HG02981 (cell line): ENCODE data around the gene AMOTL2.

Experiments
- ATAC-seq: cut with Tn5 transposase; IDR thresholded peaks from one replicate; pipeline ENCODE4 v1.9.1; 2021; ENCODE audit warnings: mild to moderate bottlenecking, moderate library complexity; ENCODE audit not compliant: unreplicated experiment

Gene AMOTL2

GRCh38 chr3:134374105-134374790 is at the start of gene AMOTL2:
TSS of gene AMOTL2 (minus strand) at chr3:134374447. CDS start at chr3:134371433, 3,014 bp downstream.
- no peak for ATAC-seq

DNA sequence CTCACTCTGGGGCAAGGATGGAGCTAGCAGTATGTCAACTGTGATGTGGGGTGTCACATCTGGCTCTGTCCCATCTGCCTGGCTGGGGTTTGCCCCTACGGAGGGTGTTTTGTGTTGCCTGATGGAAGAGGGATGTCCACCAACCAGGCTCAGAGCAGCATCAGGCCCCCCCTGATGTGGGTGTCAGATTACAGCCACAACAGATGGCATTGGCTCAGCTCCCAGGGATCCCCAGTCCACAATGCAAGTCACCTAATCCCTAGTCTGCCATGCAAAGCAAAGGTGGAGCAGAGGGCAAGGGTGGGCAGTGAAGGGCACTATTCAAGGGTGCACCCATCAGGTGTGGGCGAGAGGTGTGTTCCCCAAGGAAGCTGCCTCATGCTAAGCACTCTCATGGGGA is 48.9 kb upstream of the AMOTL2 start:
- ATAC-seq = no peak

GRCh38 chr3:134419960-134420321 is 45.7 kb upstream of the AMOTL2 start:
- ATAC-seq = no peak

DNA sequence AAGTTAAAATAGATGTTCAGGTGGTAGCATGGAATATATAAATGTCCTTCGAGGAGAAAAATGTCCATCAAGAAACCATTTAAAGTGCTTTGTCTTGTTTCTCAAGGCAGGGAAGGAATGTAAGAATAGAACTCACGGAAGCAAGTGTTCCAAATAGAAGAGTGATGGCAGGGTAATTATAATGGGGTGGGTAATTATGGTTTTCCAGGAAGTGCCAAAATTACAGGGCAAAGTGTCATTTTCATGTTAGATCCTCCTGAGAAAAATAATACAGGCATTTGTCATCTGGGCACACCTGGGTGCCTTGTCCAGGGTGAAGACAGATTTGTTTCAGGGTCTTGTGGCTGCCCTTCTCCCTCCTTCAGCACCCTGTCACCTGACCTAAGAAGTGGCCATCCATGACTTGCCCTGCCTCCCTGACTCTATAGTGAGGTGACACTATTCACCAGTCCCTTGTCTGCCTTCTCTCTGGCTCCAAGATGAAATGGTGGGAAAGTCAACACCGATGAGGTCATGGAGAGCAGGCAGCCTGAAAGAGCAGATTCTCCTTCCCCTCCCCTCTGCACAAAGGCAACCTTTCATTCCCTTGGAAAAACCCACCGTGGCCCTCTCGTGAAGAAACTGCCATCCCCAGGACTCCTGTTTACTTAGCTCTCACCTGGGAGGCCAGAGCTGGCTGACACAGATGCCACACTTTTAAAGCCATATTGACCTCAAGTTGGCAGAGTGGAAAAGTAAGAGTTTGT is 45.1 kb upstream of the AMOTL2 start:
- ATAC-seq = no peak

DNA sequence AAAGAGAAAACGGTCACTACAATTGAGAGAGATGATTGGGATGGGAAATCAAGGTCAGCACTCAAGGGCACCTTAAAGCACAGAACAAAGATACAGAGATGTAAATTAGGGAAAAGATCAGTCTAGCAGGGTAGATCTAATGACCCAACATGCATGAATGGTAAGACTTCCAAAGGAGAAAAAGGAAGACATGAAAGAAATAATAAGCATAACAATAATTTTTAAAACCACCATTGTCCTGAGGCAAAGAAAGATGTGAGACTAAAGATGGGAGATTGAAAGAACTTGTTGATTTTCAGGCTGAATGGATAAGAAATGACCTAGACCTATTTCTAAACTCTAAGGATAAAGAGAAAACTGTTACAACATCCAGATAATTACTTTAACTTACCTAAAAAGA is 34.8 kb upstream of the AMOTL2 start:
- ATAC-seq = no peak

- no peak for ATAC-seq
These were observed 33.0 kb upstream of the AMOTL2 start for GRCh38 chr3:134407239-134407625.

DNA sequence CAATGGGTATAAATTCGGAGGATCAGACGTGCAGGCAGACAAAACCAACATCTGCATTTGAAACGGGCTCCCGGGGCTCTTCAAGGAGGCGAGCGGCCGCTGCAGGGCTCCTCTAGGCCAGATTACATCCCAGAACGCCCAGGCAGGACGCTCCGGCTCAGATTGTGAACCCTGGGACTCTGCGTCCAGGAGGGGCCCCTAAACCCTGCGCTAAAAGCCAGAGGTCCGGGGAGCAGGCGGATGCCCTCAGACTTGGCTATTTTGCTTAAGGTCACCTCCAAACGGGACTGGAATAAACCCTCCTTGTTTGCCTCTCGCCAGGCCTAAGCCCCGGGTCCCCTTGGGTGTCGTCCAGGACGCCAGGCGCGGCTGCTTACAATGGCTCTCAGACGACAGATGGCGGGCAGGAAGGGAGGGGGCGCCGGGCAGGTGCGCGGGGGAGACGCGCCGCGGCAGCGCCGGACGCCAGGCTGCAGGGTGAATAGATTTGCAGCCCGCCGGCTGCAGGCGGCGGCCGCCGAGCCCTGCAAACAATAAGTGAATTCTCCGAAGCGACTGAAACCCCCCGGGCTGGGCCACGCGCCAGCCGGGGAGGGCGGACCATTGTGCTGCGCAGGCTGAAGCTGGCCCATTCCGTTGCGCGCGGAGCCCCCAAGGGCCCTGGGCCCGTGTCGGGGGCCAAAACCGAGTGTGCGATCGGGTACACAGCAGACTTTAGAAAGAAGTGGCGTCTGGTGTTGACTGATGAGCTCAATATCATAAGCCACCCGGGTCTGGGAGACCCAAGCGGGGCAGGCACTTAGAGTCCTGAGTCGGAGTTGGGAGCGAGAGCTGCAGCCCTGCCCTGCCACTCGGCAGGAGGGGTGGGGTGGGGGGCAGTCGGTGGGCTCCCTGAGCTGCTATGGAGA is 32.3 kb upstream of the AMOTL2 start:
- ATAC-seq = no peak

DNA sequence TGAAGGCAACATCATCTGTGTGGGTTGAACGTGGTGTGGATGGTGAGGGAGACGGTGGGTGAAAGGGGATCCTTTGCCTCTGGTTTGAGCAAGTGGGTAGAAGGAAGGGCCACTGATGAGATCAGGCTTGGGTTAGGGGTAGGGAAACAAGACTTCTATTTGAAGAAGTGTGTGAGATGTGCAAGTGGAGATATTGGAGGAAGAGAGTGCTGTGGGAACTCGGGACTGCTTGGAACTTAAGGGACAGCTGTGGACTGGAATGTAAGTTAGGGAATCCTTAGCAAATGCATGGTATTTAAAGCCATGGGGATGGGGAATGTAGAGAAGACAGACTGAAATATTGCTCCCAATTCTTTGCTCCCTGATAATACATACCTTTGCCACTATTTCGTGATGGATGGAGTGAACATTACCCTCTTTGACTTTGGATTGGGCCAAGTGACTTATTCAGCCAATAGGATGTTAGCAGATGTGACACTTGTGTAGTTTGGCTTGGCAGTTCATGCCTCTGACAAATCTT is 30.2 kb upstream of the AMOTL2 start:
- ATAC-seq = no peak

DNA sequence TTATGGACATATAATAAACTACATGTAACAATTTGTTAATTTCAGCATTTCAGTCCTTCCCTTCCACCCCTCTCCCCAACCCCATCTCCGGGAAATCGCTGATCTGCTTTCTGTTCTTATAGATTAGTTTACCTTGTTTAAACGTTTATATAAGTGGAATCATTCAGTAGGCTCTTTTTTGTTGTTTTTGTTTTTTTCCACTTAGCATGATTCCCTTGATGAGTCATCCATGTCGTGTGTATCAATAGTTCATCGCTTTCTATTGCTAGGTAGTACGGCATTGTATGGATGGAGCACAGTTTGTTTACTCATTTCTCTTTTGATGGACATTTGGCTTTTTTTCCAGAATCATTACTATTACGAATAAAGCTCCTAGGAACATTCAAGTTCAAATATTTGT is 23.5 kb upstream of the AMOTL2 start:
- ATAC-seq = no peak

GRCh38 chr3:134395103-134395502 is 20.9 kb upstream of the AMOTL2 start:
- ATAC-seq = no peak

- no peak for ATAC-seq
These were observed 20.1 kb upstream of the AMOTL2 start for GRCh38 chr3:134394380-134394779.

- ATAC-seq = no peak
These were observed 18.8 kb upstream of the AMOTL2 start for GRCh38 chr3:134393074-134393473.

DNA sequence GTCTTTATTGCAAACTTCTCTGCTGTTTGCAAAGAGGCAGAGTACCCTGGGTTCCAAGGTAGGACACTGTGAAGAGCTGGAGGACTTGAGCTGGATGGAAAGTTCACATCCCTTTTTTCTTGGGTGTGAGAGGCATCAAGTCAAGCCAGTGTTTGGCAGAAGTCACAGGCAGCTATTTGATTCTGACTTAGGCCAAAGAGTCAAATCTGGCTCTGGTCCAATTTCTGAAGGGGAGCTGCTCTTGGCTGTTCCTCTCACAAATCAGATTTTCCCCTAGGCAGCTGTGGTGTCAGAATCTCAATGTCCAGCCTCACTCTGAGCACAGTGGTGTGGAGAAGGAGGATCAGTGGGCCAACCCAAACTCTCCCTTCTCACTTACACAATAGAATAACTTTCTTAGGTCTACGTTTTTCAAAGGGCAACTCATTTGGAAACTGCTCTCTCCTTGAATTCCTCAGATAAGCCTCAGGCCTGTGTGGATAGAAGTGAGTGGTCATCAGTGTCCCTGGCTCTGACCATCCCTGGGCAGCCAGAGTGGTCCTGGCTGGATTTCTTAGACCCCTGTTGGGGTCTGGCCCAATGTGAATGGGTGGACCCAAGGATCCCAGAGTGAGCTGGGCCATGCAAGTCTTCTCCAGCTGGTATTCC is 18.2 kb upstream of the AMOTL2 start:
- ATAC-seq = no peak

- ATAC-seq = no peak
These were observed 15.6 kb upstream of the AMOTL2 start for GRCh38 chr3:134389865-134390264.

DNA sequence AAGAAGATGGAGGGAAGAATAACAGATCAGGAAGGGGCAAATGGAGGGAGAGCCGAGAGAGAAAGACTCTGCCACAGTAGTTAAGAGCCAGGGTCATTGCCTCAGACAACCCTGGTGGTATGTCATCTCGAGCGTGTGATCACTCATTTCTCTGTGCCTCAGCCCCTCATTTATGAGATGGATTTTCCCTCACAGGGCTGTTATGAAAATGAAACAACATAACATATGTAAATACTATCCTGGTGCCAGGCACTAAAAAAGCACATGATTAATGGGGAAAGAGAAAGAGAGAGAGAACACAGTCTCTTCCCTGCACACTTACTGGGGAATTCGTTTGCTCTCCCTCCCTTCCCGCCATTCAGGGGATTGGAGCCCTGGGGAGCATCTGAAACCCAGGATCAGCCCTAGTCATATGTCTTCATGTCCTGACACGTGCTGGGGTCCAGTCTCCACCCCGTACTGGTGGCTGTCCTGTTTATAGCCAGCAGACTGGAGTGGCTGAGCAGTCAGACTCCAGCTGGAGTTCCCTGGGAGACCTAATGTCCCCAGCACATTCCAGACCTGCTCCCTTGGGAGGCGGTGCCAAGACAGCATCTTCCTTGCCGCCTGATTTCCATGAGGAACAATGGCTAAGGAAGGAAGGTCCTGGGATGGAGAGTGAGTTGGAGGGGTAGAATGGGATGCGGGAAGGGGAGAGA is 14.7 kb upstream of the AMOTL2 start:
- ATAC-seq = no peak

- no peak for ATAC-seq
These were observed 14.0 kb upstream of the AMOTL2 start for GRCh38 chr3:134388292-134388691.

DNA sequence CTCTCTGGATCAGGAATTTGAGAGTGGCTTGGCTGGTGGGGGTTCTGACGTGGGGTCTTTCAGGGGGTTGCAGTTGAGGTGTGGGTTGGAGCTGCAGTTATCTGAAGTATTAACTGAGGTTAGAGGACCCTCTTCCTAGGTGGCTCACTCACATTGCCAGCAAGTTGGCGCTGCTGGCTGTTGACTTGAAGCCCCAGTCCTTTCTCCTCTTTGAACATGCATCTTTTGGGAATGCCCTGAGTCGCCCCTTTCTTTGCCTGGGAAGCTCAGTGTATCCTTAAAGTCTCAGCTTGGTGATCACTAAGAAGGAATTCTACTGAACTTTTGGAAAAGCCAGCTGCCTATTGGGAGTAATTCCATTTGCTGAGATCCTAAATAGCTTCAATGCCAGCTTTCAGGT is 13.0 kb upstream of the AMOTL2 start:
- no peak for ATAC-seq

DNA sequence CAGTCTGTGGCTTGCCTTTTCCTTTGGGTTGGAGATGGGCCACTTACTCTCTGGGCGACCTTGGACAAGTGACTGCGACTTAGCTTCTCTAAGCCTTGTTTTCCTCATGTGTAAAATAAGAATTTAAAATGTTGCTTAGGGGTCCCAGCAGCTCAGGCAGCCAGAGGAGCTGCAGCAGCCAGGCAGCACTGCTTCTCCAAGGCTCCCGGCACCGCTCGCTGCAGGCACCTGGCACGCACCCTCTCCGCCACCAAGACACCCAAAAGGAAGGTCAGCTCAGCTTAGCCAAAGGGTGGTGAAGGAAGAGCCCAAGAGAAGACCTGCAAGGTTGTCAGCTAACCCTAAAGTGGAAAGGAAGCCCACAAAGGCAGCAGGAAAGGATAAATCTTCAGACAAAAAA is 10.7 kb upstream of the AMOTL2 start:
- ATAC-seq = no peak

DNA sequence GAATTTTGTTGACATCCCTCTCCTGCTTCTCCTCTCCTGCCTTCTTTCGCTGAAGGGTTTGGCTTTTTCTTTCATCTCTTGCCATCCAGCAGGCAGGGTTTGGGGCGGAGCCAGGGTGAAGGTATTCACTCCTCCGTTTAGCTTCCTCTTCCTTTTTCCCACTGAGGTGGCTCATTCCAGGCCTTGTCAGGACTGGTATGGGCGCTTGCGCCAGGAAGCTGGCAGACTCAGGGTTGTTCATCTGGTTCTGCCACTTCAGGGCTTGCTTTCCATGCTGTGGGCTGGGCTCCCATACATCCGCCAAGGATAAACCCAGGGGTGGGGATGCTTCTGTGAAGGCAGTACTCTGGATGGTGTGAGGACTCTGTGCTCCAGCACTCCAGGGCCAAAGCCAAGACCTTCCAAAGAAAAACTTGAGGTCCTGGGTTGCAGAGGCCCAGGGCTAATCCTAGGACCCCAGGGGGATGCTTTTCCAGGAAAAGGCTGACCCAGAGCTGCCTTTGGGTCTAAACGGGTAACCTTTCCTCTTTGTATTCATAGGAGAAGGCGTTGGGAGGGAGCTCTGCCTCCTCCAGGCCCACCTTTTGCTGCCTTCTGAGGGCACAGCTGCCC is 7.7 kb upstream of the AMOTL2 start:
- no peak for ATAC-seq

DNA sequence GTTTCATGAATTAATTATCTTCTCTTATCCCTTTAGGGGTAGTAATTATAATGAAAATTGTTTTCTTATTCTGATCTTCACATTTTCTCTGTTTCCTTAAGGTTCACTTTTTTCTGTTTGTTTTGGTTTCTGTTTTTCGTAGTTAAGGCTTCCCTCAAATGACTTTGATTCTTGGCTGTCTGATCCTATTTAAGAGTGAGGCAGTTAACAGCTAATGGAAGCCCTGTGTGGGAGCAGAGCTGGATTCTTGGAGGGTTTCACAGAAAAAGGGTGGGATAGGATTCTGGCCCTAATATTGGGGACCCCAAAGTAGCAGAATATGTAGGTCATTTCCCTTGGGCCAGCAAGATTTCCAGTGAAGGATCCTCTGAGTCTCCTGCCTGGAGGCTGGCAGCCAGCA is 6.8 kb upstream of the AMOTL2 start:
- no peak for ATAC-seq
